K562 (cell line): ENCODE measurements around the gene LYSMD1. TPM values are rescaled to one million over a fixed set of nuclear protein-coding genes. Genes with fewer than 3 reads are reported as not detected.
A peak's percentile ranks its signal among the peaks of the same experiment; 100 is the strongest.

Source experiments
- CBX1 ChIP-seq: sonication (generic); IDR thresholded peaks from 2 replicates; pipeline ENCODE4 v1.6.1; 2016; ENCODE audit warnings: antibody characterized with exemption, low read depth, mild to moderate bottlenecking
- CUX1 ChIP-seq: fragments of 200-800 bp; sonication (Bioruptor generic); IDR thresholded peaks from 2 replicates; pipeline ENCODE4 v1.6.1; 2016; ENCODE audit warnings: missing genetic modification characterization, missing compliant biosample characterization
- HMGXB4 ChIP-seq: sonication (generic); formaldehyde crosslinking; IDR thresholded peaks from 2 replicates; pipeline ENCODE4 v1.8.1; 2023; ENCODE audit warnings: mild to moderate bottlenecking, missing genetic modification reagents
- HNRNPLL ChIP-seq: fragments of 200-400 bp; formaldehyde crosslinking; IDR thresholded peaks from 2 replicates; pipeline ENCODE4 v1.6.1; 2017; ENCODE audit warnings: low read length, low read depth, mild to moderate bottlenecking; ENCODE audit not compliant: poor library complexity, severe bottlenecking
- MAX ChIP-seq: sonication (generic); formaldehyde crosslinking; IDR thresholded peaks from 2 replicates; pipeline ENCODE4 v1.9.0; 2022; ENCODE audit warnings: mild to moderate bottlenecking, missing genetic modification reagents
- NR2C2 ChIP-seq, 2 experiments: fragments of 200-800 bp in 1 of 2; sonication (Bioruptor generic) in 1 of 2; sonication (generic) in 1 of 2; formaldehyde crosslinking in 1 of 2; IDR thresholded peaks; 2 replicates each; pipeline versions ENCODE4 v1.6.1 to v1.8.0; 2016 to 2022; ENCODE audit warnings: mild to moderate bottlenecking in 1 of 2, missing compliant biosample characterization in 1 of 2, missing genetic modification characterization in 1 of 2, missing genetic modification reagents in 1 of 2
- NR3C1 ChIP-seq: sonication (generic); formaldehyde crosslinking; IDR thresholded peaks from 2 replicates; pipeline ENCODE4 v1.8.1; 2022; ENCODE audit warnings: missing genetic modification reagents
- PKNOX1 ChIP-seq: fragments of 450-650 bp; IDR thresholded peaks from 2 replicates; pipeline ENCODE4 v1.6.1; 2016
- POLR2B ChIP-seq: fragments of 450-650 bp; IDR thresholded peaks from 2 replicates; pipeline ENCODE4 v1.6.1; 2018; ENCODE audit warnings: low read depth; ENCODE audit not compliant: partially characterized antibody
- SPI1 ChIP-seq: IDR thresholded peaks from 2 replicates; pipeline ENCODE4 v1.6.1; 2011; ENCODE audit warnings: low read depth, low read length, control low read depth, borderline replicate concordance
- TAF7 ChIP-seq: fragments of 450-650 bp; IDR thresholded peaks from 2 replicates; pipeline ENCODE4 v1.6.1; 2016; ENCODE audit warnings: missing genetic modification characterization, missing compliant biosample characterization
- TAL1 ChIP-seq: fragments of 450-650 bp; IDR thresholded peaks from 2 replicates; pipeline ENCODE4 v1.6.1; 2016; ENCODE audit warnings: mild to moderate bottlenecking
- THRAP3 ChIP-seq: fragments of 450-650 bp; IDR thresholded peaks from 2 replicates; pipeline ENCODE4 v1.6.1; 2016; ENCODE audit warnings: mild to moderate bottlenecking, inconsistent platforms, borderline replicate concordance
- XRCC3 ChIP-seq: fragments of 450-650 bp; IDR thresholded peaks from 2 replicates; pipeline ENCODE4 v1.6.1; 2017; ENCODE audit warnings: mild to moderate bottlenecking, moderate library complexity
- ZNF449 ChIP-seq: fragments of 250-450 bp; sonication (Bioruptor Pico); IDR thresholded peaks from 2 replicates; pipeline ENCODE4 v1.8.0; 2022; ENCODE audit warnings: moderate library complexity, mild to moderate bottlenecking, inconsistent platforms
- ZNF644 ChIP-seq: fragments of 200-800 bp; sonication (Bioruptor generic); IDR thresholded peaks from 2 replicates; pipeline ENCODE4 v1.6.1; 2016; ENCODE audit warnings: low read depth, missing genetic modification characterization, missing compliant biosample characterization
- polyA plus RNA-seq, 8 experiments: library from polyadenylated mRNA; depleted of rRNA in 4 of 8; stranded (reverse) in 5 of 8; unstranded in 3 of 8; fragments of >200 nt; fragmentation: Nextera tagmentation in 2 of 8; fragmentation: Illumina TruSeq in 1 of 8; extraction: Ambion mirVana in 2 of 8; extraction: Trizol in 1 of 8; gene quantifications; 2 replicates each; pipeline versions ENCODE4 v1.2.1 to v1.2.3, GENCODE V29; 2011 to 2014; ENCODE audit warnings: inconsistent platforms in 1 of 8, missing spikeins in 1 of 8
- total RNA-seq, 7 experiments: library from RNA; depleted of rRNA in 6 of 7; stranded (reverse); fragments of >200 nt in 6 of 7; fragmentation: Illumina TruSeq in 2 of 7; extraction: Trizol in 2 of 7; gene quantifications; 2 replicates each; pipeline versions ENCODE4 v1.2.1 to v1.2.3, GENCODE V29; 2011 to 2021; ENCODE audit warnings: low replicate concordance in 1 of 7

Gene LYSMD1
- total and polyA plus RNA-seq, 9 of the 15 experiments (the other 6 are each of a cell fraction or from before 2014, with no cell fraction given) = 2.2 to 9.4 (median 6.0) TPM

- no peak for TF ChIP-seq ZNF644 (tag)
- TF ChIP-seq ZNF449 (CRISPR knock-in tag) = no peak
- TF ChIP-seq NR2C2 (CRISPR knock-in tag; IDR thresholded peaks at IDR 0.05) = no peak; the same call in 1 of the 2 replicates
- peak; percentile 100 for TF ChIP-seq NR2C2 (tag; IDR thresholded peaks at IDR 0.05)
- TF ChIP-seq MAX = no peak
- no peak for TF ChIP-seq HNRNPLL
- no peak for TF ChIP-seq SPI1
- peak; percentile 15; the same call in 1 of the 2 replicates for TF ChIP-seq TAL1
- no peak for TF ChIP-seq CBX1
- TF ChIP-seq PKNOX1 = peak; percentile 47; the same call in 1 of the 2 replicates
- TF ChIP-seq XRCC3 = no peak
- TF ChIP-seq THRAP3 = peak; percentile 66; the same call in 1 of the 2 replicates
- TF ChIP-seq HMGXB4 (CRISPR knock-in tag) = 0 out of 2 replicates have a peak, but pooled peaks have one; percentile 42
- peak; percentile 32 for TF ChIP-seq POLR2B
- no peak for TF ChIP-seq NR3C1
- 0 out of 2 replicates have a peak, but pooled peaks have one; percentile 18 for TF ChIP-seq CUX1 (CRISPR knock-in tag)
- peak; percentile 47; the same call in 1 of the 2 replicates for TF ChIP-seq TAF7
These were observed 393 bp downstream of the LYSMD1 start (continued) for GRCh38 chr1:151165281-151165737.
